GM19025 (cell line): ENCODE measurements around the gene IL6ST.
A peak's percentile ranks its signal among the peaks of the same experiment; 100 is the strongest.
"Not testable (repeated sequence)": the region's sequence is repeated elsewhere in the genome, so short reads cannot be mapped to it uniquely, and the experiment has no call there.

Experiments used
- ATAC-seq: cut with Tn5 transposase; IDR thresholded peaks from one replicate; pipeline ENCODE4 v1.9.1; 2021; ENCODE audit warnings: mild to moderate bottlenecking, low read depth, moderate library complexity; ENCODE audit not compliant: unreplicated experiment

IL6ST gene

GRCh38 chr5:55994495-55994997, at the start of gene IL6ST:
IL6ST (minus strand) TSS chr5:55994963; CDS start chr5:55976278, 18,685 bp downstream.
- ATAC-seq = peak; percentile 35

- ATAC-seq = no peak
Observed at GRCh38 chr5:56039985-56040384, 45.2 kb upstream of the IL6ST start.

GRCh38 chr5:56038206-56038605, 43.4 kb upstream of the IL6ST start:
- not testable (repeated sequence) for ATAC-seq

- ATAC-seq = no peak
Observed at GRCh38 chr5:56037531-56038010, 42.8 kb upstream of the IL6ST start.

GRCh38 chr5:56035394-56035793, 40.6 kb upstream of the IL6ST start:
- ATAC-seq = not testable (repeated sequence)

- not testable (repeated sequence) for ATAC-seq
Observed at GRCh38 chr5:56029871-56030630, 35.3 kb upstream of the IL6ST start.

- ATAC-seq = no peak
Observed at GRCh38 chr5:56029457-56029856, 34.7 kb upstream of the IL6ST start.

- ATAC-seq = no peak
Observed at GRCh38 chr5:56028708-56029107, 33.9 kb upstream of the IL6ST start.

- ATAC-seq = peak; percentile 81
Observed at GRCh38 chr5:56026863-56027300, 32.1 kb upstream of the IL6ST start.

- ATAC-seq = no peak
Observed at GRCh38 chr5:56025151-56025885, 30.6 kb upstream of the IL6ST start.

GRCh38 chr5:56024810-56025150, 30.0 kb upstream of the IL6ST start:
- ATAC-seq = no peak

GRCh38 chr5:56023296-56023695, 28.5 kb upstream of the IL6ST start:
- ATAC-seq = no peak

GRCh38 chr5:56019306-56020272, 24.8 kb upstream of the IL6ST start:
- ATAC-seq = no peak

GRCh38 chr5:56018832-56019231, 24.1 kb upstream of the IL6ST start:
- ATAC-seq = no peak

GRCh38 chr5:56014701-56015100, 19.9 kb upstream of the IL6ST start:
- ATAC-seq = not testable (repeated sequence)

- not testable (repeated sequence) for ATAC-seq
Observed at GRCh38 chr5:56013939-56014338, 19.2 kb upstream of the IL6ST start.

GRCh38 chr5:56012281-56012963, 17.7 kb upstream of the IL6ST start:
- ATAC-seq = no peak

GRCh38 chr5:56011835-56012234, 17.1 kb upstream of the IL6ST start:
- no peak for ATAC-seq

GRCh38 chr5:56010431-56010830, 15.7 kb upstream of the IL6ST start:
- ATAC-seq = no peak

- ATAC-seq = no peak
Observed at GRCh38 chr5:56006600-56006999, 11.8 kb upstream of the IL6ST start.
